ENCODE measurements around the gene DRD2.

GRCh38 chr11:113392236-113392921 is 82.8 kb downstream of the DRD2 start:
- TF ChIP-seq CTCF (IDR thresholded peaks at IDR 0.05) = no peak
- TF ChIP-seq POLR2A (IDR thresholded peaks at IDR 0.05; ENCODE audit: low read depth) = no peak

All from esophagus muscularis mucosa (tissue), 3 donors.